Cardiac septum (tissue), 1 donor: ENCODE data around the gene ZNF506. TPM values are rescaled to one million over a fixed set of nuclear protein-coding genes. Genes with fewer than 3 reads are reported as not detected.
"Not testable (repeated sequence)": the region's sequence is repeated elsewhere in the genome, so short reads cannot be mapped to it uniquely, and the experiment has no call there.

Experiments used
- DNase-seq: peaks from one replicate; pipeline ENCODE4 v3.0.0-alpha.2; 2020; ENCODE audit warnings: low spot score
- intact Hi-C: fragments of 100-400 bp; cut with DNase I; formaldehyde crosslinking; loops from one replicate; pipeline ENCODE4 v1.14.0; 2022
- total RNA-seq: library from RNA; stranded (reverse); fragmentation: NEBNext Ultra II Directional; extraction: Animal tissue kit (Norgen Biotek cat#: 25700); gene quantifications from one replicate; pipeline ENCODE4 v1.2.1, GENCODE V29; 2021
- donor health status: DM: no; HTN: no; CAD: no.

Gene ZNF506
- total RNA-seq, 1 donor from 2014 or later = 18.2 TPM

DNA sequence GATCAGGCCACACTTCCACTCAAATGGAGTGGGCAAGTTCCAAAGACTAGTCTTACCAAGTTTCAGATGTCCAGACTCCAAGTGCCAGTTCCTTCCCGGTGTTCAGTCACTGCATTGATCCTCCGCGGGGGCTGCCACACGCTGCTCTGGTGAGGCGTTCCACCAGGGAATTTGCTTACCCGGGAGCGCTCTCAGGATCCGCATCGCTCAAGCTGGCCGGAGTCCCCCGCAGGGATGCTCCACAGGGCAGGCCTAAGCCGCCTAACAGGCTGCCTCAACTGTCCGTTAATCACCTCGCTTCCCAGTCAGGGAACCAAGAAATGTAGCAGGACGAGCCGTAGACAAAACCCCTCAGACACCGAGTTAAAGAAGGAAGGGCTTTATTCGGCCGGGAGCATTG lies 36.1 kb downstream of the ZNF506 start:
- intact Hi-C loops, DNase-seq: not testable (repeated sequence)

DNA sequence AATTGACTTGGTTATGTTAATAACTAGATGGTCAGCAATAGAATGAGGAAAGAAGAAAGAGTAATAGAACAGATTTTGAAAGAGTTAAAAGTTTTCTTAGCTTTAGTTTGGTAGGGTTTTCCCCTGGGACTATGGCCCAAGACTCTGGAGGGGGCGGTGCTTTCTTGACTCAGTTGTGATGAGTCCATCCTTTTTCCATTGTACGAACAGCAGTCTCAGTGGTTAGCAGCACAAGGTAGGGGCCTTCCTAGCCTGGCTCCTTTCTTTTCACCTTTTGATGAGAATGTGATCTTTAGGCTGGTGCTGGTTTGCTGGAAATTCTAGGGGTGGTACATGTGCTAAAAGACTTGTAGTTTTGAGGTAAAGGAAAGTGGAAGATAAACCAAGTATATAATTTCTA lies 38.8 kb downstream of the ZNF506 start:
- DNase-seq = no peak
- intact Hi-C loops = no loop called here

DNA sequence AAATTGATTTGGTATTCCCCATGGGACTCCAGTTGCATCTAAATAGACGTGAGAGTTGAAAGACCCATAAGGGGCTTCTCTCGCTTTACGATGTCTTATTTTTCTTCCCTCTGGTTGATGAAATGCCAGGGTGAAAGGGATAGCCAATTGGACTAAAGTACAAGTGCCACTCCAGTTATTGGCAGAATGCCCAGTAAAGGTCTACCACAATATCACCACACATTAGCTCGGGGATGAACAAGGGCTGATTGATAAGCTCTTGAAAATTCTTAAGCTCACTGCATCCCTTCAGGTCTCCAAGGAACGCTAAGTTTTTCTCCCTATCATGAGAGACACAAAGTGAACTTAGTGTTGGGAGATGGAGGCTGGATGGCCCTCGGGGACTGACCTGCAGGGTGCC lies 39.8 kb downstream of the ZNF506 start:
- DNase-seq, intact Hi-C loops: not testable (repeated sequence)

DNA sequence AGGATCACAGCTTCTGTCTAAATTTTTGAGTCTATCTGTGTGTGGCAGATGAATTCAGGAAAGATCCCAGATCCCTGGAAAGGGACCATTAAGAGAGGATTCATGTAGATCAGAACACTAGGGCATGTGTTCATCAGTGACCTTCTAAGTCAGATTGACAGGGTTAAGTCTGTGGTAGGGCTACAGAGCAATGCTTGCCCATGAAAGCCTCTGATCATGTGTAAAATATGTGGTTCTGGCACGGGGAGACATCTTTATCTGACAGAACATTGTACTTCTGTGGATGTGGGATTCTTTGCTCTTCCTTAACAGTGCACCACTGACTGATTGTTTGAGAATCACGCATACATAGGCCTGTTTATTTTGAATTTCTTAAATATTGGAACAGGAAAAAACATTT lies 42.9 kb downstream of the ZNF506 start:
- no peak for DNase-seq
- intact Hi-C loops = loop anchor here (5.0 kb wide), 3 partner anchors 44 to 116 kb away; partner anchors contain the start of genes ATP13A1, ZNF253 and ZNF506

DNA sequence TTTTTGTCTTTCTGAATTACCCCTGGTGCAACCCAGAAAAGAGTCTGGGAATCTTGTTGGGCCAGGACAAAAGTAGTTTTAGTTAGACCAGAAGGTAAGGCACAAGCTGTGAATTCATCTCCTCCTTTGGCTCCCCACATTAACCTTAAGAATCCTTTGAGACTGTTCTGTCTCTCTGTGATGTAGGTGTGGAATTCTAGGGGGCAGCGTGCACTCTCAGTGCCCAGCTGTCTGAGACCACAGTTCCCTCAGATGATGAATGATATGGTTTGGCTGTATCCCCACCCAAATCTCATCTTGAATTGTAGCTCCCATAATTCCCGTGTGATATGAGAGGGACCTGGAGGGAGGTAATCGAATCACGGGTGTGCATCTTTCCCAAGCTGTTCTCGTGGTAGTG lies 43.9 kb downstream of the ZNF506 start:
- intact Hi-C loops = loop anchor here (2.0 to 5.0 kb wide), 4 partner anchors 45 to 115 kb away; partner anchors contain the start of genes ATP13A1, ZNF14, ZNF253 and ZNF506
- no peak for DNase-seq

DNA sequence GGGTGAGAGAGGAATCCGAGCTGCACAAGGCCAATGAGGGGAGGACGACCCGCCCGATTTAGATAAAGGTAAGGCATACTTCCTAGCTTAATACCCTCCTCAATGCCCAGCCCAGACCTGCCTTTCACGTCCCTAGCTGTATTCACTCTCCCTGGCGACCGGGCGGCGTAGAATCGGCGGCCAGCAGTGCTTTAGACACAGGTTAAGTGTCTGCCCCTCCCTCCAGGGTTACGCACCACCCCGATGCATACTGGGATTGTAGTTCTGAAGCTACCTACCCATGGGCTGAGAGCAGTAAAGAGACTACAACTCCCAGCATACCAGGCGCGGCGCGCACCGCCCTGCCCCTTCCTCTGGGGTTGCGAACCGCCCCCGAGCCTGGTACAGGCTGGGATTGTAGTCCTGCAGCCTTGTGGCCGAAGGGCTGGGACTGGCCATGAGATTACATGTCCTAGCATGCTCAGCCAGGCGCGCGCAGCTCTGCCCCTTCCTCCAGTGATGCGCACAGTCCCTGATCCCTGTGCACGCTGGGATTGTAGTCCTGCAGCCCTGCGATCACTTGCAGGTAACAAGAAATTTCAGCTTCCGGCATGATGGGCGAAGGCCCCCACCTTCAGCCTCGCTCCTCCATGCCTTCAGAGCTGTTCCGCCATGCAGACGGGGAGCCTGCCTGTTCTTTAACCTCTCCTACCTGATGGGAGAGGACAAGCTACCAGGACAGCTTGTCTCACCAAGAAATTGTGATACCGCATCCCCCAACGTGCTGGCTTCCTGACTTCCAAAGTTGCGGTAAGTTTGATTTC lies 45.1 kb downstream of the ZNF506 start:
- DNase-seq = peak; percentile 99
- intact Hi-C loops = loop anchor here (2.0 to 5.0 kb wide), 4 partner anchors 44 to 114 kb away; partner anchors contain the start of genes ATP13A1, ZNF14, ZNF253 and ZNF506

DNA sequence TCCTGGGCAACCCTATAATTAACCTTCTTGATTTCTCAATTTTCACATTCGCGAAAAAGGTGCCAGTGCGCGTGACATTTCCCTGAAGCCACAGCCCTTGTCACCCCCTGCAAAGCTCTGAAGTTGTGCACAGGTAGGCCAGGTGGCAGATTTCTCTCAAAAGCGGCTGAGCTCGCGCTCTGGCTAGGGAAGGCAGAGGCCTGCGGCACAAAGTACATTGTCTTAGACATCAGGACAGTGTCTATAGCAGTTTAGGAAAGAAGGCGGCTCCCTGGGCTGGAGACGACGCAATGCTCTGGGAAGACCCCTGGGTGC lies 45.7 kb downstream of the ZNF506 start:
- intact Hi-C loops = loop anchor here (2.0 to 5.0 kb wide), 4 partner anchors 43 to 114 kb away; partner anchors contain the start of genes ATP13A1, ZNF14, ZNF253 and ZNF506
- DNase-seq = no peak

DNA sequence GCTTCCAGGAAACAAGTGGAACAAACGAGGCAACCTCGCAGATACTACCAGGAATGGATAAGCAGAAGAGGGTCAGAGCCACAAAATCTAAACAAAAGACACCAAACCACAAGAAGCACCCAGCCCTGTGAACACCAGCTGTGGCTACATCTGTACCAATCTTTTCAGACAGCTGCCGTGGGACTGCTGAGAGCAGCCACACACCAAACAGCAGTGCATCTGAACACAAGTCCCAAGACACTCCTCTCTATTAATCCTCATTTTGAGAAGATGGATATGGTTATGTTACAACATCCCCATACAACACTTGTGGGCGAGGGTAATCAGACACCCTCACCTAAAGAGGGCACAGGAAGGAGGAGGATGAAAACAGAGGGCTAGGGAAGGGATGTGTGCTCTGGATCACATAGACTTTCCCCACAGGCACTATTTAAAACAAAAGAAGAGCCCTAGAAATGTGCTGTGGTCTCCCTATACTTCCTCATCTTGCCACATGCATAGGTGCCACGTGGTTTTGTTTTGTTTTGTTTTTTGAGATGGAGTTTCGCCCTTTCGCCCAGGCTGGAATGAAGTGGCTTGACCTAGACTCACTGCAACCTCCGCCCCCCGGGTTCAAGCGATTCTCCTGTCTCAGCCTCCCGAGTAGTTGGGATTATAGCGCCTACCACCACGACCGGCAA lies 47.1 kb downstream of the ZNF506 start:
- DNase-seq = no peak
- intact Hi-C loops = loop anchor here (5.0 kb wide), 3 partner anchors 48 to 112 kb away; partner anchors contain the start of genes ATP13A1, ZNF253 and ZNF506

DNA sequence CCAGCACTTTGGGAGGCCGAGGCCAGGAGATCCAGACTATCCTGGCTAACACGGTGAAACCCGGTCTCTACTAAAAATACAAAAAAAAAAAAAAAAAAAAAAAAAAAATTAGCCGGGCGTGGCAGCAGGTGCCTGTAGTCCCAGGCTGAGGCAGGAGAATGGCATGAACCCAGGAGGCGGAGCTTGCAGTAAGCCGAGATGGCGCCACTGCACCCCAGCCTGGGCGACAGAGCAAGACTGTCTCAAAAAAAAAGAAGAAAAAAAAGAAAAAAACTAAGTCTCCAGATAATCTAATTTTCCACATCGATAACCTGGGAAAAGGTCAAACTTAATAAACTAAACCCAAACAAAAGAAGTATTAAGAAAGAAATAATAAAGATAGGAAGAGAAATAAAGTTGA lies 49.6 kb downstream of the ZNF506 start:
- intact Hi-C loops, DNase-seq: not testable (repeated sequence)

DNA sequence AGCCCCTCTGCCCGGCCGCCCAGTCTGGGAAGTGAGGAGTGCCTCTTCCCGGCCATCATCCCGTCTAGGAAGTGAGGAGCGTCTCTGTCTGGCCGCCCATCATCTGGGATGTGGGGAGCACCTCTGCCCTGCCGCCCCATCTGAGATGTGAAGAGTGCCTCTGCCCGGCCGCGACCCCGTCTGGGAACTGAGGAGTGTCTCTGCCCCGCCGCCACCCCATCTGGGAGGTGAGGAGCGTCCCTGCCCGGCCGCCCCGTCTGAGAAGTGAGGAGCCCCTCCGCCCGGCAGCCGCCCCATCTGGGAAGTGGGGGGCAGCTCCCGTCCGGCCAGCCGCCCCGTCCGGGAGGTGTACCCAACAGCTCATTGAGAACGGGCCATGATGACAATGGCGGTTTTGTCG lies 51.6 kb downstream of the ZNF506 start:
- DNase-seq, intact Hi-C loops: not testable (repeated sequence)

DNA sequence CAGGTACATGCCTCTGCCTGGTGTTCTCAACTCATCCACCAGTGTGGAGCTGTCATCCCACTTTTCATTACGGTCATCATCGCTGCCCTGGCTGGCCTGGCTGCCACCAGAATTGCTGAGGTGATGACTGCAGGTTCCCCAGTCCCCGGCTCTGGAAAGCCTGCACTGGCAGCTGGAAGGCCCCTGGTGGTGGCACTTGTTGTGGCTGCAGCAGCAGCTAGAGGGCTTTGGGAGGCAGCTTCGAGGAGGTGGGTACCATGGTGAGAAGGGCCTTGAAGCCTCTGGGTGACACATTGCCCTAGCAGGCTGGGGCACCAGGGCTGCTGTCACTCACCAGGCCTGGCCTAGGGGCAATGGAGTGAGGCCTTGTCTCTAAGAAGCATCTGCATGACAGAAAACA lies 63.4 kb downstream of the ZNF506 start:
- intact Hi-C loops = no loop called here
- DNase-seq = no peak

DNA sequence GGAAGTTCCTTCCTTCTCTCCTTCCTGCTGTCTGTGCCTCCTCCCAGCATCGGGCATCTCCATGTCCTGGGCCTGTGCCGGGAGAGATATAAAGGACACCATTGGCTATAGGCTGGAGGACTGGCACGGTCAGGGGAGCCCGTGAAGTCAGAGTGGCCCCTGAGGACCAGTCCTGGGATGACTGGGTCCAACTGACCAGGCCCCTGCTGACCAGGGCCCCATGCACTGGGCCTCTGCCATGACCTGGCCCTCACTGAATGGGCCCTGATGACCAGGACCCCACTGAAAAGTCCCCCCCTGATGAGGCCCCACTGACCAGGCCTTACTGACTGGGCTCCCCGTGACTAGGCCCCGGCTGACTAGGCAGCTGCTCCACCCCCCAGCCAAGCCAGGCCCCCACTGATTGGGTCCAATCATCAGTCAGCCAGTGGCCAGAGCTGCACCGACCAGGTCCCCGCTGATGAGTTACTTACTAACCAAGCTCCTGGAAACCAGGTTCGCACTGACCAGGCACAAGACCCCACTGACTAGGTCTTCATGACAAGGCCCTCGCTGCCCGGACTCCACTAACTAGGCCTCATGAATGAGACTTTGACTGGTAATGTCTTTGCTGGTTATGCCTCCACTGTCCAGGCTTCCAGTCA lies 68.7 kb downstream of the ZNF506 start:
- DNase-seq = no peak
- intact Hi-C loops = no loop called here

DNA sequence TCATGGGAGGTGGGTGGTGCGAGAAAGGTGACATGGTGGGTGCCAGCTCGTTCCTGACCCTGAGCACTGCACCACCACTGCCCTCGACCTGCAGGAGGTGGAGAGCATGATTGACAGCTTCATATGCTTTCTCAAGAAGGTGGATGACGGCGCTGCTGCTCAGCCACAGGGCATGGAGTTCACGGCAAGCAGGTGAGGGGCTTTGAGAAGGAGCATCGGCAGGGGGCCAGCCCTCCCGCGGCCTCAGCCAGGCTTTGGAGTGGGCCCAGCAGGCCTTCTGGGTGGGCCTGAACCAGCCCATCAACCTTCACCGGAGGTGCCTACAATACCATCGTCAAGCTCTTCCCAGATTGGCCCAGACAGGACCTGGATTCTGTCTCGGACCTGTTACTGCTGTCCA lies 69.7 kb downstream of the ZNF506 start:
- DNase-seq = no peak
- intact Hi-C loops = no loop called here

DNA sequence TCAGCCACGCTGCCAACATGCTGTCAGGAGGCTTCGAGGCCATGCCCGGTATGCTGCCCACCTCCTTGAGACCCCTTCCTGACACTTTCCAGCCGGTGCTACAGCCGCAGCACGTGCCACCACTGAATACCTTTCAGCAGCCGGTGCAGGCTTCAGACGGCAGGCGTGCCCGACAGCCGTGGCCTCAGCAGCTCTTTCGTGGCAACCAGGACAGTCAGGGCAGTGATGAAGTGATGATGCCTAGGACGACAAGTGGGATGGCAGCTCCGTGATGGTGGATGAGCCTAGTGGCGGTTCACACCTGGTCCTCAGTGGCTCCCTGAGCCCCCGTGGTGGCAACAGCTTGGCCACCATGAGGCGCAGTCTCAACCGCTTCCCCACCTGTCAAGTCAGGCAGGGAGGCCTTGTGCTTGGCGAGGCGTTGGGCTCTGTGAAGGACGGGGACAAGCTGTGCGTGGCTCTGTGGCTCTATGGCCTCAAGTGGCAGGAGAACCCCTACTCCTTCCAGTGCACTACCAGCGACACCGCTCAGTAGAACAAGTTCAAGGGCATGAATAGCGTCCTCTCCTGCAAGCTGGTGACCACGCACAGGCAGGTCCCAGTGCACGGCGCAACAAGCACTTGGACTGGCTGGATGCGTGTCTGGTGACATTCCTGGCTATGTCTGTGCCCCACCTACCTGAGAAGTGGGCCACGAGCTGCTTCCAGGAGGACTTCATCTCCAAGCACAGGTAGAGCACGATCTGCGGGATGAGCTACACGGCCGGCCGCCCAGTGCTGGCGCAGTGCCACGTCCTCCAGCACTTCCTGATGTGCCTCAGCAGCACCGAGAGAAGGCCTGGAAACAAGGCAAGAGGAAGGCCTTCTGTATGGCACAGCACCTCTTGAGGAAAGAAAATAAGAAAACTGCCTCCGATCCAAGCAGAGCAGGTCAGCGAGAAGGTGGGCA lies 70.4 kb downstream of the ZNF506 start:
- no peak for DNase-seq
- intact Hi-C loops = no loop called here

DNA sequence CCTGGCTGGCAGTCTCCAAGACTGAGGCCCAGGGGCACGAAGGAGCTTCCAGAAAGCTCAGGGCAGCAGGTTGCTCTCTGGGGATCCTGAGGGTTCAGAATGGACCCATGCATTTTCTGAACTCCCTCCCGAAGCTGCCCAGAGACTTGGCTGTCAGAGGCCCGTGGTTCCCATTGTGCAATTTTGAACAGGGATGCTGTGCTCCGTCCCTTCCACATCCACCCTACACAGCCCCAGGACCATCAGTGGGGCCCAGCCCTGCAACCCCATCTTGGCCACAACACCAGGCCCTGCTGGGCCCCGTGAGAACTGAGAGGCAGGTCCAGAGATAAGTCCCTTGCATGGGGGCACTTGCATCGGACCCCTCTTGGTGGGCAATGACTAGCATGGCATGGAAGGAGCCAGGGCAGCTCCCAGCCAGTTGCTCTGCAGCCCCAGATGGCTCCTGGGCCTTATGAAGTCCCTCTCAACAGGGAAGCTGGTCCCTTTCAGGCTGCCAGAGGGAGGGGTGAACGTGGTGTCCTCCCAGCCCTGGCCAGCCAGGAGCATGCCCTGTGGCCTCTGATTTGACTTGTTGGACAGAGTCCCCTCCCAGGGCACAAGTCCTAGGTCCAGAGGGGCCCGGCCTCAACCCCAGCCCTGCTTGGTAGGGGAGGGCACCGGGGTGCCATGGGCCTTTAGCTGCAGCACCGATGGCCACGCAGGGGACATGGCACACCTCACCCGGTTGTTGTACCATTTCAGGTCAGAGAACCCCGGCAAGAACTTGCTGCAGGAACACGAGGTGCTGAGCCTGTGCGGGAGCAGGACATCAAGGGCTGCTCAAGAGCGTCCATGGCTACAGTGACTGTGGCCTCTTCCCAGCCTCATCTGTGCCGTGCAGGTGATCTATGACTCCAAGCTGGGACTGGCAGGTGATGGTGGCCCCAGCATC lies 71.4 kb downstream of the ZNF506 start:
- no peak for DNase-seq
- intact Hi-C loops = no loop called here

DNA sequence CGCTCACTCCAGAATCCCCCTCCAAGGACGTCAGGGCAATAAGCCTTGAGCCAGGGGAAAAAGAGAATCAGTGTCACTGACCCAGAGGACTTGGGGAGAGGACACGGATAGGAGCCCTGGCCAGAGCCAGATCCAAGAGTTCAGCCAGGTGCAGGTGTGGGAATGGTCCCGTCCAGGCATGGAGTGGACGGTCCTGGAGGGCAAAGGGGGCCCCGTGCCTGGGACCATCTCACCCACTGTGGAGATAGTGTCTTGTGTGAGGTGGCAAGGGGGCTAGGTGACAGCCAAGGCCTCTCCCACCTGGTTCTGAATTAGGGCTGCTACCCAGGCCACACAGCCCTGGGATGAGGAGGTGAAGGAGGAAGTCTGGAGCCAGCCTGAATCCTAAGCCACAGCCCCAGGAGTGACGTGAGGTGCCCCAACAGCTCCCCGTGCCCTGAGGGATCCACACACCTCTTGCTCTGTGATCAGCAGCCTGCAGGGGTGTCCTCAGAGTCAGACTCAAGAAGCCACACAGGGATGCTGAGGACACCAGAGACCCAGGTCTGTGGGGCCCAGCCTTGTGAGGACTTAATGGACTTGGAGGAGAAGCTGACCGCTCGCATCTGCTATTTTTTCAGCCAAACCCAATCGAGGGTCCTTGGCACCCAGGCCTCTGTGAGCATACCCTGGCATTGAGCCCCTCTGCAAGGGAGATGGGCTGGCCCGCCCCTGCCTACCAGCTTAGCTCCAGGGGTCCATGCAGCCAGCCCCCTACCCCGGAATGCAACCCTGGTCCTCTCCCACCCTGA lies 72.2 kb downstream of the ZNF506 start:
- no peak for DNase-seq
- intact Hi-C loops = no loop called here

DNA sequence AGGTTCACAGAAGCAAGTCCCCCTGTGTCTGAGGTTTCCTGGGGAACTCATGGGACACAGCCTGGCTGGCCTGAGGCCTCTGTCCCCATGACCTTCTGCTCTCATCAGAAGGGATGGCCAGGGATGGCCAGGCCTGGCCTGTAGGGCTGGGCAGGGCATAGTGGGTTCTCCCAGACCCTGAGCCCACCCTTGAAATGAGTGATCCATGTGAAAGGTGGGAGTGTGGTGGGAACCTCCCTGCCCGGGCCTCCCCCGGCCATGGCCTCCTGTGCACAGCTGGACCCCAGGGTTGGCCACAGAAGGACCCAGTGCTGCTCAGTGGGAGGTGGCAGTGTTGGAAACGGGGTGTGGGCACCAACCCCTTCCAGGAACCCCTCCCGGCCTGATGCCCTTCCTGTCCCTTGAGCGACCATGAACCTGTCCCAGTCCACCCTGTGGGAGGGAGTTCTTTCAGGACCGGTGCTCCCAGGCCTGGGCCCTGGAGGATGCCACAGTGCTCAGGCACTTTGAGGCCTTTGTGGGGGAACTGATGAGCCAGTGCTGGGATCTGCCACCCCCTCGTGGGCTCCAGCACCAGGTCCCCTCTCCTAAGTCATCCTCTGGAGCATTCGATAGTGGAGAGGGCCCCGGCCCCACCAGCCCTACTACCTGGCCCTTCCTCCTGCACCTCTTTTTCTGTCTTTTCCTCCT lies 73.2 kb downstream of the ZNF506 start:
- DNase-seq = no peak
- intact Hi-C loops = no loop called here
